CD4-positive, alpha-beta T cell (primary cell): ENCODE measurements around the gene SORBS1. TPM values are rescaled to one million over a fixed set of nuclear protein-coding genes. Genes with fewer than 3 reads are reported as not detected.

Experiments
- ATAC-seq: fragments of 200-7000 bp; cut with Tn5 transposase; one replicate; pipeline ENCODE4 v1.10.0; 2022; ENCODE audit warnings: mild to moderate bottlenecking; ENCODE audit not compliant: poor library complexity
- CTCF ChIA-PET: fragments of 350-600 bp; sonication (Branson Sonifier 250); formaldehyde crosslinking; loops from one replicate; lab custom pipeline; 2021; ENCODE audit warnings: antibody characterized with exemption, inconsistent platforms; lab: Charles Lee
- POLR2A ChIA-PET: fragments of 350-600 bp; sonication (Branson Sonifier 250); formaldehyde crosslinking; loops from one replicate; lab custom pipeline; 2021; ENCODE audit warnings: antibody characterized with exemption, inconsistent platforms; lab: Charles Lee
- DNase-seq, 14 experiments: peaks; one replicate each; pipeline ENCODE4 v3.0.0-alpha.2; 2013 to 2020; ENCODE audit warnings: mixed read lengths in 2 of 14
- H3K27ac ChIP-seq, 2 donors: one replicate each; pipeline versions ENCODE4 v1.5.1 to v1.7.0; 2013; ENCODE audit warnings: low read length in 2 of 2, low read depth in 1 of 2, mild to moderate bottlenecking in 1 of 2
- H3K27me3 ChIP-seq, 2 experiments: 1 replicate in 1 of 2; 2 replicates in 1 of 2; pipeline versions ENCODE4 v1.6.1 to v1.7.0; 2013; ENCODE audit warnings: low read length in 2 of 2, control low read depth in 1 of 2, mild to moderate bottlenecking in 1 of 2, moderate library complexity in 1 of 2; ENCODE audit not compliant: insufficient read depth in 2 of 2, control insufficient read depth in 1 of 2
- H3K36me3 ChIP-seq: one replicate; pipeline ENCODE4 v1.6.1; 2013; ENCODE audit warnings: low read length, control low read depth; ENCODE audit not compliant: insufficient read depth
- H3K4me1 ChIP-seq: one replicate; pipeline ENCODE4 v1.6.1; 2013; ENCODE audit warnings: low read length, control low read depth; ENCODE audit not compliant: insufficient read depth
- H3K4me3 ChIP-seq: one replicate; pipeline ENCODE4 v1.5.1; 2013; ENCODE audit warnings: mild to moderate bottlenecking, low read length, moderate library complexity
- H3K9me3 ChIP-seq, 2 experiments: 1 replicate in 1 of 2; 2 replicates in 1 of 2; pipeline versions ENCODE4 v1.6.1 to v1.7.0; 2013; ENCODE audit warnings: low read length in 2 of 2, mild to moderate bottlenecking in 2 of 2, control low read depth in 1 of 2, moderate library complexity in 1 of 2; ENCODE audit not compliant: control insufficient read depth in 1 of 2, insufficient read depth in 1 of 2
- H3K27ac Mint-ChIP-seq: one replicate; pipeline ENCODE4 v1.8.0; 2020; ENCODE audit warnings: mixed read lengths
- H3K27me3 Mint-ChIP-seq: one replicate; pipeline ENCODE4 v1.8.0; 2021; ENCODE audit warnings: mixed read lengths
- H3K36me3 Mint-ChIP-seq: one replicate; pipeline ENCODE4 v1.8.0; 2021; ENCODE audit warnings: low read depth, mixed read lengths
- H3K4me1 Mint-ChIP-seq: one replicate; pipeline ENCODE4 v1.8.0; 2021; ENCODE audit warnings: low read depth, mixed read lengths
- H3K4me3 Mint-ChIP-seq: one replicate; pipeline ENCODE4 v1.8.0; 2020; ENCODE audit warnings: mild to moderate bottlenecking, mixed read lengths
- H3K9me3 Mint-ChIP-seq: one replicate; pipeline ENCODE4 v1.8.0; 2020; ENCODE audit warnings: mixed read lengths
- CTCF ChIP-seq: fragments of 200-600 bp; IDR thresholded peaks from one replicate; pipeline ENCODE4 v1.8.0; 2022; ENCODE audit warnings: antibody characterized with exemption, mild to moderate bottlenecking
- intact Hi-C, 2 experiments: fragments of 100-400 bp; cut with DNase I in 1 of 2; cut with micrococcal nuclease in 1 of 2; formaldehyde crosslinking; loops; one replicate each; pipeline versions ENCODE4 v1.15.1 to v1.9.0; 2023 to 2025; cut with DNase I, micrococcal nuclease
- total RNA-seq, 174 experiments: library from RNA in 2 of 174; stranded (reverse) in 2 of 174; gene quantifications; one replicate each; pipeline ENCODE4 v1.2.3 and lab custom pipeline; 2021 to 2026

The SORBS1 gene
- total RNA-seq, 2 experiments from 2014 or later: 1.4 to 1.8 TPM

GRCh38 chr10:95268438-95268837 is 292.7 kb downstream of the SORBS1 start:
- ChIA-PET POLR2A (interaction anchor here (0.6 kb wide), 1 partner anchor 1772 kb away, joined by 4 read pairs; no protein-coding TSS in a partner anchor), CTCF (no interaction called here)
- no peaks in the 10 kb centered on the region for H3K36me3 Mint-ChIP-seq
- Histone ChIP-seq H3K9me3 (no peaks in the 10 kb centered on the region), H3K36me3 (no peaks in the 10 kb centered on the region), H3K27me3 (no peaks in the 10 kb centered on the region), H3K4me1 (no peaks in the 10 kb centered on the region), H3K4me3 (no peak overlapping the region), H3K27ac (no peak overlapping the region)
- H3K9me3 Mint-ChIP-seq: no peaks in the 10 kb centered on the region
- DNase-seq: no peak
- no peak for TF ChIP-seq CTCF
- H3K27ac Mint-ChIP-seq: no peak overlapping the region
- no peak overlapping the region for H3K4me3 Mint-ChIP-seq
- no peaks in the 10 kb centered on the region for H3K4me1 Mint-ChIP-seq
- no peak for ATAC-seq
- intact Hi-C loops: no loop called here
- H3K27me3 Mint-ChIP-seq: no peaks in the 10 kb centered on the region

GRCh38 chr10:95267251-95267650 is 293.9 kb downstream of the SORBS1 start:
- Histone ChIP-seq H3K36me3 (no peaks in the 10 kb centered on the region), H3K9me3 (no peaks in the 10 kb centered on the region), H3K27me3 (no peaks in the 10 kb centered on the region), H3K4me1 (no peaks in the 10 kb centered on the region), H3K27ac (no peak overlapping the region), H3K4me3 (no peak overlapping the region)
- Mint-ChIP-seq H3K4me1 (no peaks in the 10 kb centered on the region), H3K4me3 (no peak overlapping the region), H3K9me3 (no peaks in the 10 kb centered on the region), H3K36me3 (no peaks in the 10 kb centered on the region), H3K27me3 (no peaks in the 10 kb centered on the region), H3K27ac (no peak overlapping the region)
- intact Hi-C loops: no loop called here
- no peak for ATAC-seq
- ChIA-PET CTCF (no interaction called here), POLR2A (no interaction called here)
- no peak for TF ChIP-seq CTCF
- DNase-seq: no peak

- no peak overlapping the region for H3K27ac ChIP-seq
- no peak overlapping the region for H3K4me3 ChIP-seq
- Mint-ChIP-seq H3K27me3 (no peaks in the 10 kb centered on the region), H3K27ac (no peak overlapping the region), H3K4me1 (no peaks in the 10 kb centered on the region), H3K9me3 (no peaks in the 10 kb centered on the region), H3K36me3 (no peaks in the 10 kb centered on the region), H3K4me3 (no peak overlapping the region)
- H3K36me3 ChIP-seq: no peaks in the 10 kb centered on the region
- POLR2A ChIA-PET: no interaction called here
- CTCF ChIA-PET: no interaction called here
- DNase-seq: peak in 3 of 14 experiments; percentile 31 to 47 (median 38)
- no peaks in the 10 kb centered on the region for H3K4me1 ChIP-seq
- no peak for TF ChIP-seq CTCF
- H3K27me3 ChIP-seq: no peaks in the 10 kb centered on the region
- intact Hi-C loops: no loop called here
- no peaks in the 10 kb centered on the region for H3K9me3 ChIP-seq
- no peak for ATAC-seq
Measured at GRCh38 chr10:95266674-95267095, 294.5 kb downstream of the SORBS1 start.
